HG02623 (cell line): ENCODE data around the gene PEX12.
"Not testable (repeated sequence)": the region's sequence is repeated elsewhere in the genome, so short reads cannot be mapped to it uniquely, and the experiment has no call there.

Source experiments
- ATAC-seq: cut with Tn5 transposase; IDR thresholded peaks from one replicate; pipeline ENCODE4 v1.9.1; 2021; ENCODE audit warnings: moderate library complexity; ENCODE audit not compliant: unreplicated experiment

PEX12 gene

DNA sequence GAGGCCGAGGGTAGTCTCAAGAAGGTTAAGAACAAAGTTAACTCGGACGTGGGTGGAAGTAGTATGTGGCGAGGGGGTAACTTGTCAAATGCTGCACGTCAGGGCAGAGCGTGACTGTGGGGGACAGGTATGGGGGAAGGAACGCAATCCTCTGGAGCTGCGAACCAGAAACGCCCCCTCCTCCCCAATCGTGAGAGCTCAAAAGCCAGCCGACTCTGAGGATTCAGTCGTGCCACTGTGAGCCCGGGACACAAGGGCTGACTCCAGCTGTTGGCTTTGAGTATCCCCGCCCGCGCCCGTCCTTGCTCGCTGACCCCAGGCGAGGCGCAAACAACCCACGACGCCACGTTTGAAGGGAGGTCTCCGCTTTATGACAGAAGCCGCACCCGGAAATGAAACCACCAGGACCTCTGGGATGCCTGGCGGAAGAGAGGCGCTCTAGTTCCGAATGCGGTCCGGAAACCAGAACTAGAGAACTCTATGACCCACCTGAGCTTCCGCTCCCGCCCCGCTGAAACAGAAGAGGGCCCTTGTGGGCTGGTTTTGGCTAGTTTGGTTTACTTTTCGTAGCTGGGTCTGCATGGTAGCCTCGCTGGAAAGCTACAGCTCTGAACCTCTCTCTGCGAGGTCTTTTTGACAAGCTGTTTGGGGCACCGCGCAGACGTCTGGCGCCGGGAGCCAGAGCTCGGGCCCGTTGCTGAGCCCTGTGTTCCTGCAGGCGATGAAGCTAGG lies at the start of gene PEX12:
Gene PEX12, minus strand, starts transcription at position 375 of the 732 bp plus-strand sequence. CDS start 550 bp downstream, outside the sequence.
- ATAC-seq: peak; percentile 90

DNA sequence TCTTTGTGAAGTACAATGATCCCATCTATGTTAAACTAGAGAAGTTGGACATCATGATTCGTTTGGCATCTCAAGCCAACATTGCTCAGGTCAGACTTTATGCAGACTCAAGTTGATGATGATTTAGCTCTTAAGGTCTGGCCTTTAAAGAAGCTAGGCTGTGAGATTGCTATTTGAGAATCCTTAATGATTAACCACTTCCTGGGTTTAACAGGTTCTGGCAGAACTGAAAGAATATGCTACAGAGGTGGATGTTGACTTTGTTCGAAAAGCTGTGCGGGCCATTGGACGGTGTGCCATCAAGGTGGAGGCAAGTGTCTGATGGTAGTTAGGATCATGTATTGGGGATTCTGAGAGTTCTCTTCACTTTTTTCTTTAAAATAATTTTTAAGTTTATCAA lies 49.0 kb upstream of the PEX12 start:
- ATAC-seq: no peak

DNA sequence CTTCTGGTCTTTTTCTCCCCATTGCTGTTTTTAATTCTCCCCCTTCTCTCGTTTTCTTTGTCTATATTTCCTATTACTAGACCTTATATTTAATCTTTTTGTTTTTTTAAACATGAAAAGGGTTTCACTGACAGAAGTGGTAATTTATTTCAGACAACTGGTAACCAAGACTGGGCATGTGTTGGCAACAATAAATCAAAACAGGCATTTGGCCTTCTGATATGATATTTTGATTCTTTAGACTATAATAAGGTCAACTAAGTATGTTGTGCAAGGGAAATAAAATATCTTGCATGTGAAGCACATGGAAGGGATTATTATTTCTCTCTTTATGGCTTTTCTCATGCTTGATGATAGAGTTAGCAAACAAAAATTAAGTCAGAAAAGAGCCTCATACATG lies 43.4 kb upstream of the PEX12 start:
- no peak for ATAC-seq

DNA sequence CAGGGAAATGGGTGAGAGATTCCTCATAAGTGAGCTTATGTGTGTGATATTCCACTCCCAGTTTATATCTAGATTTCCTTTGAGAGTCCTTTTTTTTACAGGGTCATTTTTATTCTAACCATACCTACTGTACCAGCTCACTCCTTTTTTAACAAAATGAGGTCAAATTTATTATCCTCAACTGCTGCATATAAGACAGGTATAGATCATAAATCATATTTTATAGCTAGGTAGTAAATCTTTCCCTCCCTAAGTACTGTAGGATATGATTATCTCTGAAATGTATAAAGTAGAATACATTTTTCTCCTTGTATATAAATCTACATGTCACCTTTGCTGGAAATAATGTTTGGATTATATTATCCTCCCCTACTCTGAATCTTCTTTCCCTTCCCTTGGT lies 40.3 kb upstream of the PEX12 start:
- ATAC-seq: no peak

DNA sequence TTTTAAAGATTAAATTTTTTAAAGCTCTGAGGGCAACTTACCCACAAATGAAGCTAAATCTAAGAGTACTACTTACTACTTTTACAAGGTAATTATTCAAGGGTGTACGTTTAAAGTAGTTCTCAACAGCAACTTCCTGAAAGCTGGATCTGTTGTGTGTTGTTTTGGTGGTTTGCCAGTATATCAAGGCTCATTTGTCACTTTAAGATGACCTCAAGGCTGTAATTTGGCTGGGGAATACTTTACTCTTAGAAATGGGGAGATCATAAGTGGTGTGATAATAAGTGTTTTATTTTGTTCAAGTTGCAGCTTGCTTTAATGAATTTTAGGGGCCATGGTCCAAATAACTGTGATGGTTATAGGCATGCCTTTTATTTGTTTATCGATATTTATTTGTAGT lies 39.1 kb upstream of the PEX12 start:
- ATAC-seq: no peak

DNA sequence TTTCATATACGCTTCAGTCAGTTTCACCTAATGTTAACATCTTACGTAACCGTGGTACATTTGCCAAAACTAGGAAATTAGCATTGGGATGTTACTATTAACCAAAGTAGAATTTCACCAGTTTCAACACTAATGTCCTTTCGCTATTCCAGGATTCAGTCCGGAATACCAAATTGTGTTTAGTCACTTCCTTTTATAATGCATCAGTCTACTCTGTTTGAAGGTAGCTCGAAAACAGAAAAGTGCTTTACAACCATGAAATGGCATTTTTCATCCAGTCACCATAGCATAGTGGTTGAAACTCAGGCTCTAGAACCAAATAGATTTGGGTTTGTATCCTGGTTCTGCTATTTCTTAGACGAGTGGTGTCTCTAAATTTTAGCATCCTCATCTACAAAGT lies 38.2 kb upstream of the PEX12 start:
- ATAC-seq: no peak

DNA sequence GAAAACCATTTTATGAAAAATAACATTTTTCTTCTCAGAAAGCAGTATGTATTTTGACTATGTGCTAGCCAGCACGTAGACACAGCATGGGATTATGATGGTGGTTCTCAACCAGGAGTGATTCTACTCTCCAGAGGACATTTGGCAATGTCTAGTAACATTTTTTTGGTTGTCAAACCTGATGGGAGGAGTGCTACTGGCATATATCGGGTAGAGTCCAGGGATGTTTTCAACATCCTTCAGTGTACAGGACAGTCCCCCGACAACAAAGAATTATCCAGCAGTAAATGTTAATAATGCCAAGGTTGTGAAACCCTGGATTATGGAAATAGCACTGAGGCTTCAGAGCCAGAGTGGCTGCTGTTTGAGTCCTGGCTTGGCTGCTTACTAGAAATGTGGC lies 36.4 kb upstream of the PEX12 start:
- ATAC-seq: no peak

DNA sequence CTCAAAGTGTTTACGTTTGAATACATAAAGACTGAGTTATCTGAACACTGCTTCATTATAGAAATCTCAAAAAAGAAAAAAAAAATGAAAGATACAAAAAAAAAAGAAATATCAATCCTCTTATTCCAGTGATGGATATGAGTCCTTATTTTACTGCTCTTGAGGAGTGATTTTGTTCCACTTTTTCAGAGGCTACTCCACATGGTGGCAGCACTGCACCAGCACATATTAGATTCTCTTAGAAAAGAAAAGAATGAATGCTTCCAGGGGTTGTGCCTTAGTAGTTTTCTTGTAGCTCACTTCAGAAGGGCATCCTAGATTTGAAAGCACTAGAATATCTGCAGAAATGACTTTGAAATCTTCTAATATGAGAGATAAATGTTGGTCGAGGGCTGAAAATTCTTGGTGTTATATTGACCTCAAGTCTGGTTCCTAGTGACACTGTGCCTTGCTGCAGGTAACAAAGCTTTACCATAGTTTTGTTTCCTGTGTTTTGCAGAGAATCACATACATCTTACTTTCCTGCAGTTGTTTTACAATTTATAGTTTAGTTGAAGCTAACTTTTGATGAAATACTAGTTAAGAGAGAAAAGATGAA lies 34.7 kb upstream of the PEX12 start:
- no peak for ATAC-seq

DNA sequence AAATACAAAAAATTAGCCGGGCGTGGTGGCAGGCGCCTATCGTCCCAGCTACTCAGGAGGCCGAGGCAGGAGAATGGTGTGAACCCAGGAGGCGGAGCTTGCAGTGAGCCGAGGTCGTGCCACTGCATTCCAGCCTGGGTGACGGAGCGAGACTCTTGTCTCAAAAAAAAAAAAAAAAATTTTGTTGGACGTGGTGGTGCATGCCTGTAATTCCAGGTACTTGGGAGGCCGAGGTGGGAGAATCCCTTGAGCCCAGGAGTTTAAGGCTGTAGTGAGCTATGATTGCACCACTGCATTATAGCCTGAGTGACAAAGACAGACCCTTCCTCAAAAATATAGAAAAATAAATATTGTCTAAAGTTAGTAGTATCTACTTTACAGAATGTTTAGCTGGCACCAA lies 32.4 kb upstream of the PEX12 start:
- ATAC-seq: not testable (repeated sequence)

DNA sequence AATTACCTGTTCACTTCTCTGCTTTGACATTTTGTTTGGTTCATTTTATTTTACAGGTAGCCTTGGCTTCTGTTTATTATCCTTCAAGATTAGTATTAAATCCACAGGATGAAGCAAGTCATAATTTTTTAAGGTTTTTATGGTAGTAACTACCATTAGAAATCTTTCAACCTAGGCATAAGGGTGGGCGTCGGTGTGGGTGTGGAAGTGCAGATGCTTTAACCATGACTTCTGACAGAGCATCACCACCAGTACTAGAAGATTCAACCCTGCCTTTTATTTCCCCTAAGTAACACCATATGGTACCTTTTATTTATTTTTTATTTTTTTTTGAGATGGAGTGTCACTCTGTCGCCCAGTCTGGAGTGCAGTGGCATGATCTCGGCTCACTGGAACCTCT lies 31.5 kb upstream of the PEX12 start:
- ATAC-seq: no peak

DNA sequence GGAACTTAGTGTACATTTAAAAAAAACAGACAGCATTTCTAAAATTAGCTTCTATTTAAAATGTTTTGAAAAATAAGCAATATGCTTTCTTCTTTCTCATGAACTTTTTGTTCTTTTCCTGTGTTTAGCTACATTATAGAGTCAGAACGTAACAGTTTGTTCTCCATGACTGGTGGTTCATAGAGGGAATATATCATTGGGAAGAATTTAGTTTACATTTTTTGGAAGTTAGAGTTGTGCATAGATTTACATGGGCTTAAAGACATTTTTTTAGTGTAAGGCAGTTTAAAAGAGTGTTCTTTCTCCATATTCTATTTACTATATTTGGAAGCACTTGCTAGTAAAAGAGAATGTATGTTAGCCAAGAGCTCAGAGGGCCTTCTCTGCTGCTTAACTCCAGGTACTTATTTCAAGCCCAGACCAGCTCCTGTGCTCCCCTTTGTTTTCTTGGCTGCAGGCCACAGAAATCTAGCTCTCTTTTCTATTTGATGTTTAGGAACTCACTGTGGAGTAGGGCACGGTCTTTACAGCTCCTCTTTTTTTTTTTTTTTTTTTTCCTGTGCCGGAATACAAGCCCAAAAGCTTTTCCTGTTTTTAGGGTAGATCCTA lies 29.0 kb upstream of the PEX12 start:
- no peak for ATAC-seq

DNA sequence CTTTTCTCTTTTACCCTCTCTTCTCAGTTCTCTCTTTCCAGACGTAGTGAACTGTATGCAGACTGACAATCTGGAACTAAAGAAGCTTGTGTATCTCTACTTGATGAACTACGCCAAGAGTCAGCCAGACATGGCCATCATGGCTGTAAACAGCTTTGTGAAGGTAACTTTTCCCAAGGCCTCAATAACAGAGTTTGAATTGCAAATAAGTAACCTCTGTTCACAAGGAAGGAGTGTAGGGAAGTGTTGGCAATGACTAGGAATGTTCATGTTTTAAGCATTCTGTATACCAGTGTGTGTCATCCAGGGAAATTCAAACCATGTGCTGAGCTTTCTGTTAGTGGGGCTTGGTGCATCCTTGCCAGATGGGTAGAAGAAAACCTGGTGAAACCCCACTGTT lies 27.3 kb upstream of the PEX12 start:
- no peak for ATAC-seq

DNA sequence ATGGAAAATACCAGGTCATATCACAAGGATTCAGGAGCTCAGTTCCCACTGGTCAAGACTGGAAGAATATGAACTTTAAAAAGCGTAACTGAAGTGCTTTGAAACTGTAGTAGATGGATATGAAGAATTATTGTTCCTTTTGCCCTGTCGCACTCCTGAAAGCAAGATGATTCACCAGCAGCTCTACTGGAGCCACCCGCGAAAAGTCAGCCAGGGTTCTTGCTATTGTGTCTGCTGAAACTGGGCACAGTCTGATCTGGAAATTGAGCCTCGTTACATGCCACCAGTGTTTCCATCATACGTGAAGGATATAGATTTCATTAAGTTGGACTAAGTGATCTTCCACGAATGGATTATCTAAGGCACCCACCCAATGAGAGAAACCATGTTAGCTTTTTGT lies 25.3 kb upstream of the PEX12 start:
- no peak for ATAC-seq

DNA sequence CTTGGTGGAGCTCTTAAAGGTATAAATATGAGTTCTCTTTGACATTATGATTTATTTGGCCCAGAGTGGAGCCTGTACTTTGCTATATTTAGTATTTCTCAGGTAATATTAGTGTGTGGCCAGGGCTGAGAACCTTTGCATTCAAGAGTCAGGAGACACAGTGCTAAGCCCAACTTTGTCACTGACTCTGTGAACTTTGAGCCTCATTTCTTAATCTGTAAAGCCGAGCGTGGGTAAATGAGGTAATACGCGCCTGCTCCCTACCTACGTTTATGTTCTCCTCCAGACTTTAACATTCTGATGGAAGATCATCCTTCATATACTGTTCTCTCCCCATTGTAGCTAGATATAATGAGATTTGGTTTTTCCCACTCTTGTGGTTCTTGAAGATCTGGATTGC lies 19.2 kb upstream of the PEX12 start:
- ATAC-seq: no peak

DNA sequence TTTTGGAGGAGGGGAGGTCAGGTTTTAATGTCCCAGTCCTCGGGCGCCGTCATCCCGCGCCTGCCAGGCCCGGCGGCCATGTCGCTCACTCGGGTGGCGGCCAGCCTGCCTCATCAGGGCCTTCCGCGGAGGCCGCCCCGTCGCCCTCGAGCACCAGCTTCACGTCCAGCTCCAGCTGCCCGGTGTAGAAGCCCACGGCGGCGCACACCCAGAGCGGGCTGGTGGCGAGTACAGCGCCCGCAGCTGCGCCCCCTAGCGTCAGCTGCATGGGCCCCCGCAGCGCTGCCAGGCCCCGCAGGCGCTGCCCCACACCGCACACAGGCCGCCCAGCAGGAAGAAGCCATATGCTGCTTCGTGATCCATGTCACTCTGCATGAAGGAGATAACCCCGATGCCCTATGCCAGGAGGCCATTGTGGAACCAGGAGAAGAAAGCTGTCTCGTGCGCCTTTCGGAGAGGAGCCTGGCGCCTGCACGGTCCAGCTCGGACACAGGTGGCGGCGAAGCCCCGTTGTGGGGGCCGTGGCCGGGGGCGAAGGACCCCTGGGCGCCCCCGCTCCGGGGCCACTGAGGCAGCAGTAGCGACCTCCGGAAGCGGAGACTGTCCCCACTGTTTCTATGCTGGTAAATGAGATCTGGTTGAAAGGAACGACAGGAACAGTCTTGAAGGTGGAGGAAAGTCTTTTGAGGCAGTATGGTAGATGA lies 18.3 kb upstream of the PEX12 start:
- ATAC-seq: no peak

DNA sequence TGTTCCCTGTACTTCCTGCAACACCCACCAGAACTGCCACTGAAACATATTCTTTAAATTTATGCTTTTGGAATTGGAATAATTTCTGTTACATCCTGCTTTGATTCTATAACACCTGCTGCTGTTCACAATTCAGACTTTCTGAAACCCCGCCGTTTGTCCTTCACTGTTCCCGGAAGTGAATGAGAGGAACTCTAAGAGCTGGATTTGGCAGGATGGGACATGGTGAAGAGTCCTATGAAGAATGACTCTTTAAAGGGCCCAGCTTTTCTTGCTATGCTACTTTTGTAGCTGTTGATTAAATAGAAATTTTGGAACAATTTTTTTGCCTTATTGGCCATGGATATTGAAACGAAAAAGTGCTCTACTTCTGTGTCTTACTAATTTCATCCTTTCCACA lies 17.7 kb upstream of the PEX12 start:
- no peak for ATAC-seq

DNA sequence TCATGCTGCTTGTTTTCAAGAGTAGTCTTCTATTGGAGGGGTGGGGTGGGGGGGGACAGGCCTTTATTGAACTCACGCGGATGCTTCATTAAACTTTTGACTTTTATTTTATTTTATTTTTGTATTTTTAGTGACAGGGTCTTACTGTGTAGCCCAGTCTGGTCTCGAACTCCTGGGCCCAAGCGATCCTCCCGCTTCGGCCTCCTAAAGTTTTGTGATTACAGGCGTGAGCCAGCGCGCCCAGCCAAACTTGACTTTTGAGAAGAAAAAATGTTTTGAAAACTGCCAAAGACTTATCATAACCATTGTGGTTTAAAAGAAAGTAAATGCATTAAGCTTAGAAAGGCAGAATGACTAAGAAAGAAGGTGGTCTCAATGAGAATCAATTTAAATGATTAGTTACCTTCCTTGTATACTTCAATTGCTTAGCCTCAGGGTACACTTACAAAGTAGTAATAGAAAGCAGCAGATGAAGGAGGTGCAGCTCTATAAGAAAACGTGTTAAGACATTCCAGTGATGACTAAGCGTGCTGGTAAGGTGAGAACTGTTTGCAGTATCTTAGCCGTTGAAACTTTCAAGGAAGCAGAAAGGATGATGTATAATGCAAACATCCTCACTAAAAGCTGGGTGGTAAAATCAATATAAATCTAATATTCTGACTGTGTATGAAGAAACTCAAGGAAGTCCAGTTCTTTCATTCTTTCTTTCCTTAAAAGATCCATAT lies 10.0 kb upstream of the PEX12 start:
- no peak for ATAC-seq

DNA sequence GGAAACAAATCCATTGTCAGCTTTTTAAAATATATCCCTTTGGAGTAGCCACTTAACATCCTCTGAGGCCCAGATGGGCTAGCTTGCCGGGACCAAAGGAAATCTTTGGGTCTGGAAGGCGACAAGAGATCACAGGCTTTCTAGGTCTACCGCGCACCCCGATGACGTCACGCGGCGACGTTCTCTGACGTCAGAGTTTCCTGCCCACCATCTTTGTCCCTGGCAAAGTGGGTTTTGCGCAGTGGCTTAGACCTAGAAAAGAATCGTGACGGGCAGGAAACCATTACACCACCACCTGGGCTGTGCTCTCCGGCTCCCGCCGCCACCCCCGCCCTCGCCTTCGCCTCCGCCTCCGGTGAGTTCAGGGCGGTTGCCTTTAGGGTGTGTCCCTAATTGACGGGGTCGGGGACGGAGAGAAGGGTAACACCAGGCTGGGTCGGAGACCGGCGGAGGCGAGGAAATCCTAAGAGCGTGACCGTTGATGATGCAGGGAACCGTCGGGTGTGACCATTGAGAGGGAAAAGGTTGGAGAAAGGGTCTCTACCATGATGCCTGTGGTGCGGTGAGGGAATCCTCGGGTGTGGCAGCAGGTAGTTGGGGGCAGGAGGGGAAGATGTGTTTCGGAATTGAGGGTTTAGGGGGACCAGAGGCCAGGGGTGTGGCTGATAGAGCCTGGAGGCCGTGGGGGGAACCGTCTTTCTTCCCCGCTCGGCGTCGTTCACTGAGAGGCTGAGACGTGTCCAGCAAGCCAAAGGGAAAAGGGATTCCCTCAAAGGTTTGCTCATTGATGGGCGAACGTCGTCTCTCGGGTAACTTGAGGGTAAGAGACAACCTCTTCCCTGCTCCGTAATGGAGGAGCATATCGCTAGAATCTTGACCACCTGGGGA lies 8.9 kb upstream of the PEX12 start, which contains the start of gene AP2B1:
Gene AP2B1, plus strand, starts transcription at position 249 of the 888 bp plus-strand sequence. CDS start 6,709 bp downstream, outside the sequence.
- peak; percentile 85 for ATAC-seq

DNA sequence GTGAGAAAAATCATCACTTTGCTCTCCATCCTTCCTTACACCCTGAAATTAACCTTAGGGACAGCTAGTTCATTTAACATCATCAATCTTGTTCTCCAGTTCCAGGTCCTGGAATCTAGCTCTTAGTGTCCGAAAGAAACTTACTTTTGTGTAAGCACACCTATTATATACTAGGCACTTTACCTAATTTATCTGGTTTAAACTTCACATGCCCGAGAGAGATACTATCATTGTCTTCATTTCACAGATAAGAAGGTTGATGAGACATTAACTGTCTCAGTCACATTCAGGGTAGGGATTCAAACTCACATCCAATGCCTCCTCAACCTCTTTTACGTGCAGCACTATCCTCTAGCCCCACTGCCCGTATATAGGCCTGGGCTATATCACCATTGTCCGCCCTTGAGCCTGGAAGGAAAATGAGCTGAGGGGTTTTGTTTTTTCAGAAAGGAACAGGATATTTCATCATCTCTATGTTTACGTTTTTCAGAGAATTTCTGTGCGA lies 8.2 kb upstream of the PEX12 start:
- no peak for ATAC-seq

DNA sequence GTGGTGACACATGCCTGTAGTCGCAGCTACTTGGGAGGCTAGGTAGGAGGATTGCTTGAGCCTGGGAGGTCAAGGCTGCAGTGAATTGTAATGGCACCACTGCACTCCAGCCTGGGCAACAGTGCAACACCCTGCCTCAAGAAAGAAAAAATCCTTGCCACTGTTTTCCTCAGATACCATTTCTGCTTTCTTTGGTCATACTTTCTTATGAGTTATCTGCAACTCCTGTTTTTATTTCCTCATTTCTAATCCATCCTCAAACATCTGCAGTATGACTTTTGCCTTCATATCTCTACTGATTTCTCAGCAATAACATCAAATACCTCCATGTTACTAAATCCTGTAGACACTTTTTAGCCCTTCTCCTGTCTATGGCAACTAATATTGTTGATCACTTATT lies 5.7 kb upstream of the PEX12 start:
- no peak for ATAC-seq
